C4-2B (cell line): ENCODE data around the gene COL6A1.

Experiments
- H3K27ac ChIP-seq: fragments of 450-650 bp; 2 replicates; pipeline ENCODE4 v1.5.1; 2017
- ZFX ChIP-seq: fragments of 450-650 bp; IDR thresholded peaks from 2 replicates; pipeline ENCODE4 v1.6.1; 2017
- TF ChIP-seq, protein P1 (sequence below): fragments of 450-650 bp; conservative IDR thresholded peaks from 2 replicates; pipeline ENCODE4 v1.5.1; 2017; ENCODE audit warnings: mild to moderate bottlenecking

The COL6A1 gene

DNA sequence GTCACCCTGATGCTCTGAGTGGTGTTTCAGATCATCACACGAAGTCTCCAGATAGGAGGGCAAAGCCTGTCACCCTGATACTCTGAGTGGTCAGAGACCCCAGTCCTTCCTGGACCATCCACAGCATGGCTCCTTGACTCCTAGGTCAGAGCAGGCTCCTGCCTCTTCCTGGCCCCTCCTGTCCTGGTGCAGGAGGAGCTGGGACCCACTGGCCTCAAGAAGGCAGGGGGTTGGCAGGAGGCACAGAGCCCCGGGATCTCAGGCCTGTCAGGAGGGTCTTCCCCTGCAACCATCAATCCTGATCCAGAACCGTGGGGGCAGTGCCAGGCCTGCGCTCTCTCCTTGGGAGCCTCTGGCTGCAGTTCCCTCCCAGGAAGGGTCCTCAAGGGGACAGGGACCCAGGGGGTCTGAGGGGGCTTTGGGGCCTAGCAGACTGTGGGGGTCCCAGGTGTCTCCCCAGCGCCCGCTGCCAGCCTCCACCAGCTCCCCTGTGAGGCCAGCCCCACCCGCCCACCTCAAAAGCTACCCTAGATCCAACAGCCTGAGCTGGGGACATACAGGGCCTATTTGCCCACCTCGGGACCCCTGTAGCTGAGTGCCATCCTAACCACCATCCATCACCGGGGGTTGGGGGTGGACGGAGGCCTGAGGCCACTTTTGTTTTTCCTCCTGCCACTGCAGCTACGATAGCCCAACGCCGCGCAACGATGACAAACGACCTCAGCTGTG is 27.5 kb downstream of the COL6A1 start:
- no peak for TF ChIP-seq ZFX
- TF ChIP-seq, protein P1, sequence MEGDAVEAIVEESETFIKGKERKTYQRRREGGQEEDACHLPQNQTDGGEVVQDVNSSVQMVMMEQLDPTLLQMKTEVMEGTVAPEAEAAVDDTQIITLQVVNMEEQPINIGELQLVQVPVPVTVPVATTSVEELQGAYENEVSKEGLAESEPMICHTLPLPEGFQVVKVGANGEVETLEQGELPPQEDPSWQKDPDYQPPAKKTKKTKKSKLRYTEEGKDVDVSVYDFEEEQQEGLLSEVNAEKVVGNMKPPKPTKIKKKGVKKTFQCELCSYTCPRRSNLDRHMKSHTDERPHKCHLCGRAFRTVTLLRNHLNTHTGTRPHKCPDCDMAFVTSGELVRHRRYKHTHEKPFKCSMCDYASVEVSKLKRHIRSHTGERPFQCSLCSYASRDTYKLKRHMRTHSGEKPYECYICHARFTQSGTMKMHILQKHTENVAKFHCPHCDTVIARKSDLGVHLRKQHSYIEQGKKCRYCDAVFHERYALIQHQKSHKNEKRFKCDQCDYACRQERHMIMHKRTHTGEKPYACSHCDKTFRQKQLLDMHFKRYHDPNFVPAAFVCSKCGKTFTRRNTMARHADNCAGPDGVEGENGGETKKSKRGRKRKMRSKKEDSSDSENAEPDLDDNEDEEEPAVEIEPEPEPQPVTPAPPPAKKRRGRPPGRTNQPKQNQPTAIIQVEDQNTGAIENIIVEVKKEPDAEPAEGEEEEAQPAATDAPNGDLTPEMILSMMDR: no peak
- no peak overlapping the region for H3K27ac ChIP-seq

DNA sequence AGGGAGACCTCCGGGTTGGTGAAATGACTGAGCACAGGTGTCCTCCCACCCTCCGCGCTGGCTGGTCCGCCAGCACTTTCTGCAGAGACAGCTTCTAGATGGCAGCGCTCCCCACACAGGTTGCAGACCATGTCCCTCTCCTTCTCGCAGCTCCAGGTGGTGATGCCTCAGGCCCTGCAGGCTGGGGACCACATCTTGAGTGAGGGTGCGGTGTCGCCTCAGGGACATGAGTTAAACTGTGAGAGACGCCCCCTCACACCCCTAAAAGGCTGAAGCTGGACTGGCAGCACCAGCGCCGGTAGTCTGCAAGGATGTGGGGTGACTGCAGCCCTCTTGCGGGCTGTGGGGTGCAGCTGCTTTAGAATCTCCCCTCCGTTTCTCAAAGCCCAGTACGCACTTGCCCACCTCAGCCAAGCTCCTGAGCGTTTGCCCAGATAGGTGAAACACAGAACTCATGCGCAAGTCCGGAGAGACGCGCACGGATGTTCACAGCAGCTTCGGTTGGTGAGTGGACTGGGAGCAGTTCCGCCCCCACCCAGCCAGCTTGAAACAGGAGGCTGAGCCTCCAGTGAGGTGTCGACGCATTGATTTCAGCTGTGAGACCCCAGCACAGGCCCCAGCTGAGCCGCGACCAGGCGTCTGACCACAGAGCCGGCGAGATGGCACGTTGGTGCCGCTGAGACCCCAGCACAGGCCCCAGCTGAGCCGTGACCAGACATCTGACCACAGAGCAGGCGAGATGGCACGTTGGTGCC is 28.6 kb downstream of the COL6A1 start:
- TF ChIP-seq, protein P1: no peak
- no peak for TF ChIP-seq ZFX
- H3K27ac ChIP-seq: no peak overlapping the region

DNA sequence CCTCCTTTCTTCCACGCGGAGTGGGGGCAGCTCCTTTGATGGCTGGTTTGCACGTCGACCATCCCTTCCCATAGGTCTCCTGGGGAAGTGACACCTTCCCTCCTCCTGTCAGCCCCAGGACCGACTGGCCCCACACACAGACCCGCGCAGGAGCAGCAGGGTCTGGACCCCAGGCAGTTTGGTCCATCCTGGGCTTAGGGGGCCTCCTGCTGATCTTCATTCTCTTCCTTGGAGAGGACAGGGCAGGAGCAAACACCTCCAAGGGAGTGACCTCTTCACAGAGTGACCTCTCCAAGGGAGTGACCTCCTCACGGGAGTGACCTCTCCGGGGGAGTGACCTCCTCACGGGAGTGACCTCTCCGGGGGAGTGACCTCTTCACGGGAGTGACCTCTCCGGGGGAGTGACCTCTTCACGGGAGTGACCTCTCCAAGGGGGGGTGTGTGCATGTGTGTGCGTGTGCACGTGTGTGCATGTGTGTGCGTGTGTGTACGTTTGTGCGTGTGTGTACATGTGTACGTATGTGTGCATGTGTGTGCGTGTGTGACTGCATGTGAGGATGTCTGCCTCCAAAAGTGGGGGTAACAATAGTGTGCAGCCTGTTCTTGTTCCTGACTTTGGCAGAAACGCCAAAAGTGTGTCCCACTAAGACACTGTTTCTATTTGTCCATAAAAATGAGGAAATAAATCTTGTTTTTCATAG is 29.8 kb downstream of the COL6A1 start:
- no peak overlapping the region for H3K27ac ChIP-seq
- TF ChIP-seq ZFX: no peak
- TF ChIP-seq, protein P1: no peak

DNA sequence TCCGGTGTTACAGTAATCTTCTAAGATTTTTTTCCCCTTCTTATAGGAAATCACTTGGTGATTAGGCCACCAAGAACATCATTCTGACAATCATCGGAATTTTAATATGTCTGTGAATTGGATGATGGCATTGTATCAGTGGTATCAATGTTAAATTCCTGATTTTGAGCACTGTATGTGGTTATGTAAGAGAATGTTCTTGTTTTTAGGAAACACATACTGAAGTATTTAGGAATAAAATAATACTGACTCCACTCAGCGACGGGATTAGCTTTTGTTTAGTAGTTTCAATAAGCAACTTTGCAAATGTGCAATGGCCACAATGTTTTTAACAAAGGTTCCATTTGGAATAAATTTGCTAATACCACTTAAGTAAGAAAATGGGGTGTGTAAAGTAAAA is 30.6 kb downstream of the COL6A1 start:
- no peak overlapping the region for H3K27ac ChIP-seq
- TF ChIP-seq ZFX: no peak
- TF ChIP-seq, protein P1: no peak

DNA sequence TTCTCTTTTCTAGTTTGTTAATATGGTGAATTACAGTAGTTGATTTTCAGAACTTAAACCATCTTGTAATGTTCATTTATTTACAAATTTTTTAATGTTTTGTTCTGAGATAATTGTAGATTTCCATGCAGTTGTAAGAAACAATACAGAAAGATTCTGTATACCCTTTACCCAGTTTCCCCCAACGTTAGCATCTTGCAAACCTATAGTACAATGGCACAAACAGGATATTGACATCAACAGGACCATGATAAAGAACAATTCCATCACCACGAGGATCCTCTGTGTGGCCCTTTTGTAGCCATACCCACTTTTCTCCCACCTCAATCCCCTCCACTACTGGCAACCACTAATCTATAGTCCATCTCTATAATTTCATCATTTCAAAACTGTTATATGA is 33.3 kb downstream of the COL6A1 start:
- H3K27ac ChIP-seq: no peak overlapping the region
- TF ChIP-seq ZFX: no peak
- TF ChIP-seq, protein P1: no peak

DNA sequence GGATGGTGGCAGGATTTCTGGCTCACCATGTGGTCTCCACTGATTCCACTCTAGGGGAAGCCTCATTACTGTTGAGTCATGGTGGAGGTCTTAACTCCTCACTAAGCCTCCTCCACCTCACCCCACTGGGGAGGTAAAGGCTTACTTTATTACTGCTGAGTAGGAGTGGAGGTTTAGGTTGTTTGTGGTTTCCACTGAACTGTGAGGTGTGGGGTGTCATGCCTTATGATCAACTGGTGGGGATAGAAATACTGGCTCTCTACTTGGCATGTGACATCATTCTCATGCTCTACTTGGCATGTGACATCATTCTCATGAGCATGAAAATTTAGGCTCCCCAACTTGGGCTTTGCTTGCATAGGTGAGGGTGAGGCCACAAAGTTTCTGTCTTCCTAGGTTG is 35.6 kb downstream of the COL6A1 start:
- H3K27ac ChIP-seq: no peak overlapping the region
- TF ChIP-seq ZFX: no peak
- TF ChIP-seq, protein P1: no peak

DNA sequence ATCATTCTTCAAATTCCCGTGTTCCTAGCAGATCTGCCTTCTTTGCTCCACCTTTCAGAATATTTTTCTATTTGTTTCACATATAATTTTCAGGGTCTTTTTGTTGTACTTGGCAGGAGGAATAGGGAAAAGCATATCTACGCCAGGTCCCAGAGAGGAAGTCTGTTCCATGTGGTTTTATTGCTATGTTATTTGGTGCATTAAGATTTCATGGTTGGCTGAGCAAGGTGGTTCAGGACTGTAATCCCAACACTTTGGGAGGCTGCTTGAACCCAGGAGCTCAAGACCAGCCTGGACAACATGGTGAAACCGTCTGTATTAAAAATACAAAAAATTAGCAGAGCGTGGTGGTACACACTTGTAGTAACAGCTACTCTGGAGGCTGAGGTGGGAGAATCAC is 36.1 kb downstream of the COL6A1 start:
- H3K27ac ChIP-seq: no peak overlapping the region
- TF ChIP-seq, protein P1: no peak
- no peak for TF ChIP-seq ZFX
